Small intestine (tissue), 7 donors: ENCODE measurements around the gene PFKFB1. TPM values are rescaled to one million over a fixed set of nuclear protein-coding genes. Genes with fewer than 3 reads are reported as not detected.

Source experiments
- DNase-seq, 2 donors: peaks; one replicate each; pipeline versions ENCODE4 v3.0.0 to v3.0.0-alpha.2; 2013
- FAIRE-seq: peaks from 2 replicates; lab custom pipeline; 2012; peaks lifted over from hg19 to GRCh38; lab: Jason Lieb, UNC
- H3K27ac ChIP-seq, 3 donors: one replicate each; pipeline ENCODE4 v1.5.1; 2013; ENCODE audit warnings: low read length in 2 of 3, mild to moderate bottlenecking in 2 of 3, control low read depth in 1 of 3, inconsistent platforms in 1 of 3, low read depth in 1 of 3, moderate library complexity in 1 of 3
- H3K27me3 ChIP-seq, 3 donors: one replicate each; pipeline ENCODE4 v1.6.1; 2013; ENCODE audit warnings: low read length in 3 of 3, inconsistent platforms in 1 of 3; ENCODE audit not compliant: control insufficient read depth in 3 of 3, insufficient read depth in 3 of 3
- H3K36me3 ChIP-seq, 3 donors: one replicate each; pipeline ENCODE4 v1.6.1; 2013; ENCODE audit warnings: low read length in 3 of 3, inconsistent platforms in 1 of 3, low read depth in 1 of 3, mild to moderate bottlenecking in 1 of 3, moderate library complexity in 1 of 3; ENCODE audit not compliant: control insufficient read depth in 3 of 3, insufficient read depth in 2 of 3
- H3K4me1 ChIP-seq, 3 donors: one replicate each; pipeline ENCODE4 v1.6.1; 2013; ENCODE audit warnings: low read length in 2 of 3, inconsistent platforms in 1 of 3, low read depth in 1 of 3, mild to moderate bottlenecking in 1 of 3, moderate library complexity in 1 of 3; ENCODE audit not compliant: control insufficient read depth in 3 of 3, insufficient read depth in 2 of 3
- H3K4me3 ChIP-seq, 3 donors: one replicate each; pipeline ENCODE4 v1.5.1; 2013; ENCODE audit warnings: low read length in 3 of 3, control low read depth in 1 of 3, inconsistent platforms in 1 of 3, low read depth in 1 of 3, mild to moderate bottlenecking in 1 of 3, moderate library complexity in 1 of 3
- H3K9me3 ChIP-seq, 2 donors: one replicate each; pipeline ENCODE4 v1.6.1; 2013; ENCODE audit warnings: low read depth in 1 of 2, low read length in 1 of 2; ENCODE audit not compliant: control insufficient read depth in 2 of 2, insufficient read depth in 1 of 2
- WGBS, 3 donors: extraction: QIAGEN DNeasy Blood & Tissue Kit; methylation state at CpG; one replicate each; pipeline ENCODE4 v1.1.7; 2013; 5-methylcytosine and 5-hydroxymethylcytosine counted together
- polyA plus RNA-seq, 4 donors: library from polyadenylated mRNA; stranded (reverse) in 3 of 4; unstranded in 1 of 4; fragments of 200-250 nt in 3 of 4; fragments of 120-200 nt in 1 of 4; gene quantifications; one replicate each; pipeline versions ENCODE4 v1.2.1 to v1.2.3, GENCODE V29; 2013
- donor health status: healthy with polysubstance abuse.
- donor health status: control.
- donor health status: control.
- donor health status: Bipolar disorder and iron deficiency.
- donor health status: healthy.

Gene PFKFB1
- polyA plus RNA-seq, 4 donors: 0.36 to 0.41 TPM; not detected in 2

GRCh38 chrX:54935306-54935705 lies 58.7 kb downstream of the PFKFB1 start:
- H3K27ac ChIP-seq: no peak overlapping the region
- no peaks in the 10 kb centered on the region for H3K4me1 ChIP-seq
- H3K36me3 ChIP-seq: no peaks in the 10 kb centered on the region
- 65 to 90% (median 87%) methylated on average over 3 to 4 of the region's 4 CpGs for WGBS, 3 donors
- no peaks in the 10 kb centered on the region for H3K9me3 ChIP-seq
- DNase-seq (no peak), FAIRE-seq (no peak)
- no peak overlapping the region for H3K4me3 ChIP-seq
- no peaks in the 10 kb centered on the region for H3K27me3 ChIP-seq

DNA sequence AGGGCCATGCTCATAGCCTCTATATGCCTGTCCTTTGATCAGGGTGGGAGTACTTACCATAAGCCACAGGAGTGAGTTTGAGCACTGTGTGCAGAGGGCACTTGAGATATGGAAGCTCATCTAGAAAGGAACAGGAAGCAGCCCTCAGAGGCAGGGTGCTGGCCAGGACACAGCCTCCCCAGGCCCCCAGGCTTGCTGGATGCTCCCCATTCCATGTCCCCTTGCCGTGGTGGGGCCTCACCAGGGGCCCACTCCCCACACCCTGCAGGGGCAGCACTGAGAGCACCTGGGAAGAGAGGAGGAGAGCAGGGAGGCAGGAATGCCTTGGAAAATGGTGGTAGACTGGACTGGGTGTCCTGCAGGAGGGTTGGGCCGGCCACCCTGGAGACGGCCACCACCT lies 59.1 kb downstream of the PFKFB1 start:
- no peaks in the 10 kb centered on the region for H3K4me1 ChIP-seq
- no peak for DNase-seq
- no peak overlapping the region for H3K4me3 ChIP-seq
- peaks cover 0 to 2% (median 0%) of the 10 kb centered on the region in 3 donors for H3K36me3 ChIP-seq
- H3K27ac ChIP-seq: no peak overlapping the region
- no peaks in the 10 kb centered on the region for H3K9me3 ChIP-seq
- WGBS, 3 donors: 73 to 83% (median 82%) methylated on average over 2 to 3 of the region's 3 CpGs
- no peak for FAIRE-seq
- H3K27me3 ChIP-seq: no peaks in the 10 kb centered on the region

GRCh38 chrX:54934058-54934457 lies 59.9 kb downstream of the PFKFB1 start:
- no peaks in the 10 kb centered on the region for H3K27me3 ChIP-seq
- no peak overlapping the region for H3K27ac ChIP-seq
- H3K4me1 ChIP-seq: no peaks in the 10 kb centered on the region
- no peaks in the 10 kb centered on the region for H3K9me3 ChIP-seq
- 69 to 89% (median 79%) methylated on average over 6 of the region's 6 CpGs for WGBS, 3 donors
- DNase-seq: no peak
- FAIRE-seq: no peak
- no peak overlapping the region for H3K4me3 ChIP-seq
- H3K36me3 ChIP-seq: peaks cover 0 to 2% (median 0%) of the 10 kb centered on the region in 3 donors

GRCh38 chrX:54933150-54933826 lies 60.7 kb downstream of the PFKFB1 start:
- no peak for DNase-seq
- Histone ChIP-seq H3K27ac (no peak overlapping the region), H3K9me3 (no peaks in the 10 kb centered on the region), H3K27me3 (no peaks in the 10 kb centered on the region), H3K4me1 (no peaks in the 10 kb centered on the region), H3K36me3 (peaks cover 0 to 2% (median 0%) of the 10 kb centered on the region in 3 donors), H3K4me3 (no peak overlapping the region)
- WGBS, 3 donors: 77 to 88% (median 85%) methylated on average over 10 of the region's 10 CpGs
- FAIRE-seq: no peak

DNA sequence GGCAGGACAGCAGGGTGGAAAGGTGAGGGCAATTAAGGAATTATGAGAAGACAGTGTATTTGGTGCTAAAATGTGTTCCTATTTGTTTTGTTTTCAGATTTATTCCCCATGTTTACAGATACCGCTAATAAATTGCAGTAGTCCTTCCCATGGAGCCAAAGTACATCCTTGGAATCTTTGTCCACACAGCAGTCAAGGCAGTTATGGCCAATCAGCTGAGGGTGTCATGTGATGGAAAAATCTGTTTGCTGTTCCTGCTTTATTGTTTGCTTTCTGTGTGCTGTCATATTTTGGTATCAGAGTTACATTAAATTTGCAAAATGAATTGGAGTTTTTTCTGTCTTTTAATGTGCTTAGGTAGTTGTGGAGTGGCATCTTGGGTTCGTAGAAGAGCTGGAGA lies 62.9 kb downstream of the PFKFB1 start:
- Histone ChIP-seq H3K27me3 (no peaks in the 10 kb centered on the region), H3K4me3 (no peak overlapping the region), H3K27ac (no peak overlapping the region), H3K9me3 (no peaks in the 10 kb centered on the region), H3K4me1 (no peaks in the 10 kb centered on the region), H3K36me3 (peaks cover 0 to 4% (median 0%) of the 10 kb centered on the region in 3 donors)
- DNase-seq (peak in 1 of 2 donors; percentile 14), FAIRE-seq (no peak)
- WGBS, 3 donors: 34 to 72% (median 46%) methylated on average over 2 of the region's 2 CpGs

- Histone ChIP-seq H3K27ac (no peak overlapping the region), H3K4me3 (no peak overlapping the region), H3K9me3 (no peaks in the 10 kb centered on the region), H3K27me3 (no peaks in the 10 kb centered on the region), H3K4me1 (no peaks in the 10 kb centered on the region), H3K36me3 (peaks cover 0 to 7% (median 0%) of the 10 kb centered on the region in 3 donors)
- WGBS, 3 donors: 89 to 97% (median 91%) methylated on average over 17 of the region's 17 CpGs
- no peak for DNase-seq
- no peak for FAIRE-seq
Measured at GRCh38 chrX:54930291-54931049, 63.5 kb downstream of the PFKFB1 start.

- DNase-seq (no peak), FAIRE-seq (no peak)
- Histone ChIP-seq H3K36me3 (peaks cover 0 to 7% (median 0%) of the 10 kb centered on the region in 3 donors), H3K4me3 (no peak overlapping the region), H3K4me1 (no peaks in the 10 kb centered on the region), H3K9me3 (no peaks in the 10 kb centered on the region), H3K27ac (no peak overlapping the region), H3K27me3 (no peaks in the 10 kb centered on the region)
- 86 to 96% (median 93%) methylated on average over 3 of the region's 3 CpGs for WGBS, 3 donors
Measured at GRCh38 chrX:54928876-54929275, 65.1 kb downstream of the PFKFB1 start.

- Histone ChIP-seq H3K27ac (no peak overlapping the region), H3K27me3 (no peaks in the 10 kb centered on the region), H3K36me3 (peaks cover 0 to 7% (median 0%) of the 10 kb centered on the region in 3 donors), H3K9me3 (no peaks in the 10 kb centered on the region), H3K4me3 (no peak overlapping the region), H3K4me1 (no peaks in the 10 kb centered on the region)
- FAIRE-seq: no peak
- no peak for DNase-seq
- WGBS, 3 donors: 47 to 72% (median 57%) methylated on average over 2 of the region's 2 CpGs
Measured at GRCh38 chrX:54926978-54927377, 67.0 kb downstream of the PFKFB1 start.
